ENCODE results near the gene SLC25A38. TPM values are rescaled to one million over a fixed set of nuclear protein-coding genes. Genes with fewer than 3 reads are reported as not detected.

The SLC25A38 gene
- total RNA-seq, 1 experiment from 2014 or later = 26.7 TPM

- DNase-seq (ENCODE audit: low read depth, low spot score) (no peak), ATAC-seq (no peak)
- Histone ChIP-seq H4K20me1 (ENCODE audit: insufficient read depth) (peaks cover 19% of the 10 kb centered on the region; the same call in 1 of the 2 replicates), H3K4me2 (ENCODE audit: low read length) (peak overlapping the region; percentile 92), H3K9me2 (ENCODE audit: insufficient read depth) (no peaks in the 10 kb centered on the region), H3K9ac (ENCODE audit: low read length) (peak overlapping the region; percentile 97), H3K79me2 (ENCODE audit: insufficient read depth, low read length) (peaks cover 60% of the 10 kb centered on the region), H3K36me3 (ENCODE audit: control insufficient read depth in 1 of 2, insufficient read depth in 2 of 2, low read length in 2 of 2) (peaks cover 0 to 2% of the 10 kb centered on the region in 2 experiments; a peak in 2 of 4 replicates), H3K27ac (ENCODE audit: low read depth, low read length) (no peak overlapping the region), H3K4me1 (ENCODE audit: control insufficient read depth in 1 of 2, insufficient read depth in 2 of 2, low read length in 2 of 2) (peaks cover 9 to 23% of the 10 kb centered on the region in 2 experiments; a peak in 3 of 4 replicates), H3K9me3 (ENCODE audit: control insufficient read depth in 1 of 2, insufficient read depth in 1 of 2, low read depth in 1 of 2, low read length in 2 of 2) (no peaks in the 10 kb centered on the region), H3K4me3 (replicated peaks in 1 of 2; ENCODE audit: low read depth in 1 of 2, low read length in 2 of 2) (peak overlapping the region; percentile 70 to 95), H3K27me3 (ENCODE audit: insufficient read depth, low read length) (no peaks in the 10 kb centered on the region), H2AFZ (ENCODE audit: low read depth, low read length, poor library complexity, severe bottlenecking) (no peak overlapping the region)
- intact Hi-C loops (cut with micrococcal nuclease) = loop anchor here (1.0 kb wide), 1 partner anchor 22 kb away; the partner anchor contains the start of gene RPSA
- RAD21 ChIA-PET (ENCODE audit: low non-redundant PET in 1 of 2, low total read pairs in 2 of 2, uncharacterized antibody in 2 of 2, unreplicated experiment in 2 of 2) = no interaction called here
- BruUV-seq (replicated peaks) = no TSS peak
- TF ChIP-seq, protein P1, sequence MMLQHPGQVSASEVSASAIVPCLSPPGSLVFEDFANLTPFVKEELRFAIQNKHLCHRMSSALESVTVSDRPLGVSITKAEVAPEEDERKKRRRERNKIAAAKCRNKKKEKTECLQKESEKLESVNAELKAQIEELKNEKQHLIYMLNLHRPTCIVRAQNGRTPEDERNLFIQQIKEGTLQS (IDR thresholded peaks at IDR 0.05) = no peak
- TF ChIP-seq ELF1 (IDR thresholded peaks at IDR 0.05; ENCODE audit: borderline replicate concordance, low read depth) (no peak), POLR2A (IDR thresholded peaks at IDR 0.05; ENCODE audit: borderline replicate concordance, extremely low read depth, insufficient read depth, insufficient read length) (no peak), SP1 (IDR thresholded peaks at IDR 0.05; ENCODE audit: low read depth) (no peak), EZH2phosphoT487 (IDR thresholded peaks at IDR 0.05; ENCODE audit: borderline replicate concordance) (no peak), CBX3 (IDR thresholded peaks at IDR 0.05; ENCODE audit: low read depth) (no peak), CEBPB (IDR thresholded peaks at IDR 0.05; ENCODE audit: low read depth) (no peak), JUND (IDR thresholded peaks at IDR 0.05) (no peak), RAD21 (IDR thresholded peaks at IDR 0.05; ENCODE audit: low read depth) (no peak), EGR1 (IDR thresholded peaks at IDR 0.05; ENCODE audit: low read depth) (no peak), REST (IDR thresholded peaks at IDR 0.05; ENCODE audit: low read depth) (no peak), ZFX (IDR thresholded peaks at IDR 0.05) (no peak), FOSL1 (IDR thresholded peaks at IDR 0.05; ENCODE audit: low read depth) (no peak), TCF7L2 (IDR thresholded peaks at IDR 0.05; ENCODE audit: borderline replicate concordance, extremely low read depth, insufficient read depth, insufficient read length) (no peak), ZNF274 (IDR thresholded peaks at IDR 0.05; ENCODE audit: low read depth, low read length) (no peak)
- TF ChIP-seq, protein P2, sequence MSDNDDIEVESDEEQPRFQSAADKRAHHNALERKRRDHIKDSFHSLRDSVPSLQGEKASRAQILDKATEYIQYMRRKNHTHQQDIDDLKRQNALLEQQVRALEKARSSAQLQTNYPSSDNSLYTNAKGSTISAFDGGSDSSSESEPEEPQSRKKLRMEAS (IDR thresholded peaks at IDR 0.05) = no peak
- POLR2A ChIA-PET = interaction anchor here (1.3 kb wide), 1 partner anchor 22 kb away, joined by 5 read pairs; the partner anchor contains the start of gene RPSA
- CTCF ChIA-PET = no interaction called here
Observed at GRCh38 chr3:39384665-39385000, 1.5 kb downstream of the SLC25A38 start.

All from HCT116 (cell line).